A549 (cell line): ENCODE data around the gene JMJD8. TPM values are rescaled to one million over a fixed set of nuclear protein-coding genes. Genes with fewer than 3 reads are reported as not detected.

Source experiments
- ATAC-seq, 2 experiments: fragments of 200-7000 bp in 1 of 2; fragments of >200 bp in 1 of 2; cut with Nextera tagmentation in 1 of 2; cut with Tn5 transposase in 1 of 2; 3 replicates each; pipeline versions ENCODE4 v1.8.0 to v1.9.1; 2018 to 2020; ENCODE audit warnings: mild to moderate bottlenecking in 1 of 2, moderate library complexity in 1 of 2
- CTCF ChIA-PET: fragments of 300-600 bp; sonication (Branson Sonifier 250); formaldehyde crosslinking; extraction: SDS; loops from one replicate; lab custom pipeline; 2021; ENCODE audit warnings: antibody characterized with exemption, inconsistent platforms; lab: Yijun Ruan, JAX
- POLR2A ChIA-PET: fragments of 350-600 bp; formaldehyde crosslinking; extraction: SDS; loops from one replicate; lab custom pipeline; 2021; ENCODE audit warnings: antibody characterized with exemption, inconsistent platforms; lab: Yijun Ruan, JAX
- DNase-seq, 2 experiments: peaks; one replicate each; pipeline versions ENCODE4 v3.0.0 to v3.0.0-alpha.2; 2011 to 2016; ENCODE audit warnings: low read depth in 1 of 2, low spot score in 1 of 2
- FAIRE-seq: peaks from 2 replicates; lab custom pipeline; 2011; peaks lifted over from hg19 to GRCh38; lab: Jason Lieb, UNC
- H3K27ac ChIP-seq, 2 experiments: fragments of >200 bp; sonication (Bioruptor Twin); formaldehyde crosslinking; 3 replicates each; pipeline ENCODE4 v1.5.1; 2016 to 2017
- H3K4me1 ChIP-seq: fragments of >200 bp; sonication (Bioruptor Twin); formaldehyde crosslinking; 3 replicates; pipeline ENCODE4 v1.6.1; 2016
- H3K4me2 ChIP-seq: fragments of >200 bp; sonication (Bioruptor Twin); formaldehyde crosslinking; 3 replicates; pipeline ENCODE4 v1.6.1; 2016
- H3K4me3 ChIP-seq: fragments of >200 bp; sonication (Bioruptor Twin); formaldehyde crosslinking; 3 replicates; pipeline ENCODE4 v1.5.1; 2016
- H3K9me3 ChIP-seq: fragments of >200 bp; sonication (Bioruptor Twin); formaldehyde crosslinking; 3 replicates; pipeline ENCODE4 v1.6.1; 2016
- CBX8 ChIP-seq: fragments of 200-600 bp; sonication (generic); IDR thresholded peaks from 2 replicates; pipeline ENCODE4 v1.6.1; 2016
- CEBPB ChIP-seq, 2 experiments: fragments of >200 bp in 1 of 2; sonication (Bioruptor Twin) in 1 of 2; formaldehyde crosslinking in 1 of 2; IDR thresholded peaks; 2 replicates each; pipeline ENCODE4 v1.6.1; 2012 to 2016
- CTCF ChIP-seq: fragments of >200 bp; sonication (Bioruptor Twin); formaldehyde crosslinking; IDR thresholded peaks from 3 replicates; pipeline ENCODE4 v1.5.1; 2016
- FOXS1 ChIP-seq: fragments of 250-450 bp; sonication (Bioruptor Pico); IDR thresholded peaks from 2 replicates; pipeline ENCODE4 v1.5.0; 2020; ENCODE audit warnings: mild to moderate bottlenecking, moderate library complexity
- GATA3 ChIP-seq: IDR thresholded peaks from 2 replicates; pipeline ENCODE4 v1.6.1; 2012; ENCODE audit warnings: borderline replicate concordance
- HEYL ChIP-seq: fragments of 250-450 bp; sonication (Bioruptor Pico); IDR thresholded peaks from 2 replicates; pipeline ENCODE4 v1.8.0; 2021; ENCODE audit warnings: mild to moderate bottlenecking, moderate library complexity
- JUN ChIP-seq, 2 experiments: fragments of >200 bp; sonication (Bioruptor Twin); formaldehyde crosslinking; IDR thresholded peaks; 2 replicates in 1 of 2; 3 replicates in 1 of 2; pipeline ENCODE4 v1.6.1; 2016 to 2017
- JUNB ChIP-seq: fragments of >200 bp; sonication (Bioruptor Twin); formaldehyde crosslinking; IDR thresholded peaks from 2 replicates; pipeline ENCODE4 v1.6.1; 2016
- KDM1A ChIP-seq: fragments of 200-600 bp; sonication (generic); IDR thresholded peaks from 2 replicates; pipeline ENCODE4 v1.6.1; 2016; ENCODE audit warnings: low read depth, mild to moderate bottlenecking
- PHF8 ChIP-seq: fragments of 200-600 bp; sonication (generic); IDR thresholded peaks from 2 replicates; pipeline ENCODE4 v1.6.1; 2016; ENCODE audit warnings: low read depth, mild to moderate bottlenecking, antibody characterized with exemption, moderate library complexity, borderline replicate concordance
- RAD21 ChIP-seq, 2 experiments: fragments of >200 bp in 1 of 2; sonication (Bioruptor Twin) in 1 of 2; formaldehyde crosslinking in 1 of 2; IDR thresholded peaks in 1 of 2; conservative IDR thresholded peaks in 1 of 2; 2 replicates in 1 of 2; 3 replicates in 1 of 2; pipeline ENCODE4 v1.6.1; 2012 to 2018; ENCODE audit warnings: inconsistent platforms in 1 of 2
- RCOR1 ChIP-seq: fragments of 150-350 bp; IDR thresholded peaks from 2 replicates; pipeline ENCODE4 v1.6.1; 2014; ENCODE audit warnings: antibody characterized with exemption, low read length, low read depth
- REST ChIP-seq: fragments of 200-600 bp; sonication (generic); IDR thresholded peaks from 2 replicates; pipeline ENCODE4 v1.6.1; 2016; ENCODE audit warnings: antibody characterized with exemption, mild to moderate bottlenecking, moderate library complexity
- TP53 ChIP-seq: fragments of 250-450 bp; sonication (Bioruptor Pico); IDR thresholded peaks from 2 replicates; pipeline ENCODE4 v1.5.0; 2021; ENCODE audit warnings: mild to moderate bottlenecking, moderate library complexity
- ZFP36 ChIP-seq: fragments of 450-650 bp; IDR thresholded peaks from 2 replicates; pipeline ENCODE4 v1.6.1; 2014; ENCODE audit warnings: borderline replicate concordance; ENCODE audit not compliant: partially characterized antibody
- ZNF302 ChIP-seq: fragments of 250-450 bp; sonication (Bioruptor Pico); IDR thresholded peaks from 2 replicates; pipeline ENCODE4 v1.9.0; 2021; ENCODE audit warnings: inconsistent platforms, mild to moderate bottlenecking, moderate library complexity
- WGBS: methylation state at CpG from one replicate; pipeline ENCODE4 v1.1.6; 2017; ENCODE audit errors: missing lambda C conversion rate; 5-methylcytosine and 5-hydroxymethylcytosine counted together
- polyA plus RNA-seq, 4 experiments: library from polyadenylated mRNA; depleted of rRNA in 3 of 4; stranded (reverse); fragments of >200 nt; fragmentation: RNase III in 1 of 4; extraction: RNeasy Plus Mini Kit Qiagen cat#74134 plus additional on column Dnase treatment in 1 of 4; gene quantifications; 2 replicates in 3 of 4; 3 replicates in 1 of 4; pipeline ENCODE4 v1.2.3, GENCODE V29; 2011 to 2017
- TF ChIP-seq, protein P1 (sequence below): fragments of 250-450 bp; sonication (Bioruptor Pico); IDR thresholded peaks from 2 replicates; pipeline ENCODE4 v1.5.0; 2020; ENCODE audit warnings: low read depth, mild to moderate bottlenecking, moderate library complexity
- TF ChIP-seq, protein P2 (sequence below): fragments of 250-450 bp; sonication (Bioruptor Pico); IDR thresholded peaks from 2 replicates; pipeline ENCODE4 v1.5.0; 2021; ENCODE audit warnings: mild to moderate bottlenecking, moderate library complexity, borderline replicate concordance
- TF ChIP-seq, protein P3 (sequence below): IDR thresholded peaks from 2 replicates; pipeline ENCODE4 v1.6.1; 2012; ENCODE audit warnings: low read depth, borderline replicate concordance
- TF ChIP-seq, protein P4 (sequence below): fragments of 150-350 bp; IDR thresholded peaks from 2 replicates; pipeline ENCODE4 v1.6.1; 2014; ENCODE audit warnings: low read depth, mild to moderate bottlenecking, low read length

The JMJD8 gene
- polyA plus RNA-seq, 2 of the 4 experiments (the other 2 are of a cell fraction): 37.5 to 72.6 TPM

- Histone ChIP-seq H3K4me1 (peaks cover 23% of the 10 kb centered on the region), H3K27ac (peak overlapping the region in 1 of 2 experiments; percentile 58; a peak in 3 of 6 replicates), H3K4me3 (no peak overlapping the region), H3K9me3 (no peaks in the 10 kb centered on the region), H3K4me2 (no peak overlapping the region)
- 100% methylated on average over 1 of the region's 18 CpGs for WGBS
- ATAC-seq: no peak
- TF ChIP-seq REST (no peak), TP53 (no peak), JUNB (no peak), FOXS1 (CRISPR knock-in tag) (no peak), GATA3 (no peak), JUN (IDR thresholded peaks at IDR 0.05) (no peak)
- TF ChIP-seq, protein P1, sequence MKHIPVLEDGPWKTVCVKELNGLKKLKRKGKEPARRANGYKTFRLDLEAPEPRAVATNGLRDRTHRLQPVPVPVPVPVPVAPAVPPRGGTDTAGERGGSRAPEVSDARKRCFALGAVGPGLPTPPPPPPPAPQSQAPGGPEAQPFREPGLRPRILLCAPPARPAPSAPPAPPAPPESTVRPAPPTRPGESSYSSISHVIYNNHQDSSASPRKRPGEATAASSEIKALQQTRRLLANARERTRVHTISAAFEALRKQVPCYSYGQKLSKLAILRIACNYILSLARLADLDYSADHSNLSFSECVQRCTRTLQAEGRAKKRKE: no peak
- TF ChIP-seq, protein P2, sequence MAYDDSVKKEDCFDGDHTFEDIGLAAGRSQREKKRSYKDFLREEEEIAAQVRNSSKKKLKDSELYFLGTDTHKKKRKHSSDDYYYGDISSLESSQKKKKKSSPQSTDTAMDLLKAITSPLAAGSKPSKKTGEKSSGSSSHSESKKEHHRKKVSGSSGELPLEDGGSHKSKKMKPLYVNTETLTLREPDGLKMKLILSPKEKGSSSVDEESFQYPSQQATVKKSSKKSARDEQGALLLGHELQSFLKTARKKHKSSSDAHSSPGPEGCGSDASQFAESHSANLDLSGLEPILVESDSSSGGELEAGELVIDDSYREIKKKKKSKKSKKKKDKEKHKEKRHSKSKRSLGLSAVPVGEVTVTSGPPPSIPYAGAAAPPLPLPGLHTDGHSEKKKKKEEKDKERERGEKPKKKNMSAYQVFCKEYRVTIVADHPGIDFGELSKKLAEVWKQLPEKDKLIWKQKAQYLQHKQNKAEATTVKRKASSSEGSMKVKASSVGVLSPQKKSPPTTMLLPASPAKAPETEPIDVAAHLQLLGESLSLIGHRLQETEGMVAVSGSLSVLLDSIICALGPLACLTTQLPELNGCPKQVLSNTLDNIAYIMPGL (CRISPR knock-in tag): no peak
- ChIA-PET CTCF (interaction anchor here (1.1 to 1.4 kb wide), 3 partner anchors 12 to 20 kb away, joined by 3 to 10 read pairs (median 4); no protein-coding TSS in a partner anchor), POLR2A (no interaction called here)
- no peak for FAIRE-seq
- no peak for DNase-seq
These were observed 10.6 kb downstream of the JMJD8 start for GRCh38 chr16:673399-673991.

DNA sequence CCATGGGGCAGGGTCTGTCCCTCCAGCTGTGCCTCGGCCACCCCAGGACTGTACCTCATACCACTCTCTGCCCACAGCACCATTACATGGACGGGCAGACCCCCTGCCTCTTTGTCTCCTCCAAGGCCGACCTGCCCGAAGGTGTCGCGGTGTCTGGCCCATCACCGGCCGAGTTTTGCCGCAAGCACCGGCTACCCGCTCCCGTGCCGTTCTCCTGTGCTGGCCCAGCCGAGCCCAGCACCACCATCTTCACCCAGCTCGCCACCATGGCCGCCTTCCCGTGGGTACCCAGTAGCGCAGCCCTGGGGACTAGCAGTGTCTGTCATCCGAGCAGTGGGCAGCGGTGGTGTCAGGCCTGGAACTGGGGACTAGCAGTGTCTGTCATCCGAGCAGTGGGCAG, 11.3 kb downstream of the JMJD8 start:
- DNase-seq (no peak), ATAC-seq (no peak), FAIRE-seq (no peak)
- H3K9me3 ChIP-seq: no peaks in the 10 kb centered on the region
- H3K4me2 ChIP-seq: no peak overlapping the region
- 88% methylated on average over 21 of the region's 21 CpGs for WGBS
- no peak overlapping the region for H3K4me3 ChIP-seq
- H3K4me1 ChIP-seq: peaks cover 23% of the 10 kb centered on the region
- CTCF ChIA-PET: interaction anchor here (1.1 to 1.4 kb wide), 3 partner anchors 12 to 19 kb away, joined by 3 to 10 read pairs (median 4); no protein-coding TSS in a partner anchor
- peak overlapping the region in 1 of 2 experiments; percentile 58; a peak in 3 of 6 replicates for H3K27ac ChIP-seq
- POLR2A ChIA-PET: no interaction called here
- TF ChIP-seq PHF8: no peak
- no peak for TF ChIP-seq JUNB
- TF ChIP-seq RAD21 (conservative IDR thresholded peaks at IDR 0.05 in 1 of 2, IDR thresholded peaks at IDR 0.05 in 1 of 2): no peak
- TF ChIP-seq KDM1A: no peak
- TF ChIP-seq, protein P3, sequence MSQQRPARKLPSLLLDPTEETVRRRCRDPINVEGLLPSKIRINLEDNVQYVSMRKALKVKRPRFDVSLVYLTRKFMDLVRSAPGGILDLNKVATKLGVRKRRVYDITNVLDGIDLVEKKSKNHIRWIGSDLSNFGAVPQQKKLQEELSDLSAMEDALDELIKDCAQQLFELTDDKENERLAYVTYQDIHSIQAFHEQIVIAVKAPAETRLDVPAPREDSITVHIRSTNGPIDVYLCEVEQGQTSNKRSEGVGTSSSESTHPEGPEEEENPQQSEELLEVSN: no peak
- TF ChIP-seq RCOR1: no peak
- no peak for TF ChIP-seq CBX8
- TF ChIP-seq ZNF302: no peak
- no peak for TF ChIP-seq CEBPB (IDR thresholded peaks at IDR 0.05)
- TF ChIP-seq, protein P4, sequence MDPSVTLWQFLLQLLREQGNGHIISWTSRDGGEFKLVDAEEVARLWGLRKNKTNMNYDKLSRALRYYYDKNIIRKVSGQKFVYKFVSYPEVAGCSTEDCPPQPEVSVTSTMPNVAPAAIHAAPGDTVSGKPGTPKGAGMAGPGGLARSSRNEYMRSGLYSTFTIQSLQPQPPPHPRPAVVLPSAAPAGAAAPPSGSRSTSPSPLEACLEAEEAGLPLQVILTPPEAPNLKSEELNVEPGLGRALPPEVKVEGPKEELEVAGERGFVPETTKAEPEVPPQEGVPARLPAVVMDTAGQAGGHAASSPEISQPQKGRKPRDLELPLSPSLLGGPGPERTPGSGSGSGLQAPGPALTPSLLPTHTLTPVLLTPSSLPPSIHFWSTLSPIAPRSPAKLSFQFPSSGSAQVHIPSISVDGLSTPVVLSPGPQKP: no peak
- no peak for TF ChIP-seq CTCF
- TF ChIP-seq, protein P2 (CRISPR knock-in tag): no peak
- TF ChIP-seq ZFP36: no peak
- TF ChIP-seq HEYL: no peak
